Measurements from ENCODE around the gene UCP2. TPM values are rescaled to one million over a fixed set of nuclear protein-coding genes. Genes with fewer than 3 reads are reported as not detected.

The UCP2 gene
- total RNA-seq, 4 donors from 2014 or later: 9.8 to 27.3 (median 12.9) TPM

- H3K27ac ChIP-seq: no peak overlapping the region
- TF ChIP-seq POLR2AphosphoS5 (IDR thresholded peaks at IDR 0.05): no peak
- TF ChIP-seq CTCF (IDR thresholded peaks at IDR 0.05): no peak
- TF ChIP-seq EP300 (IDR thresholded peaks at IDR 0.05): no peak
- no peak for TF ChIP-seq POLR2A (IDR thresholded peaks at IDR 0.05)
- 97% methylated on average over 4 of the region's 4 CpGs for WGBS
- H3K9me3 ChIP-seq: no peaks in the 10 kb centered on the region
- no peaks in the 10 kb centered on the region for H3K27me3 ChIP-seq
- H3K4me1 ChIP-seq: no peaks in the 10 kb centered on the region
- H3K4me3 ChIP-seq: no peak overlapping the region
- peak in 1 of 2 donors; percentile 37 for DNase-seq (ENCODE audit: low spot score in 2 of 2)
- H3K36me3 ChIP-seq: peaks cover 23% of the 10 kb centered on the region
These were observed 20.2 kb upstream of the UCP2 start for GRCh38 chr11:74002832-74003231.

GRCh38 chr11:74001822-74002286 lies 19.2 kb upstream of the UCP2 start:
- DNase-seq (ENCODE audit: low spot score in 2 of 2): peak; percentile 32 to 59

GRCh38 chr11:74000307-74001133 lies 17.9 kb upstream of the UCP2 start:
- WGBS: 88% methylated on average over 14 of the region's 14 CpGs
- Histone ChIP-seq H3K27ac (no peak overlapping the region), H3K27me3 (no peaks in the 10 kb centered on the region), H3K36me3 (peaks cover 23% of the 10 kb centered on the region), H3K9me3 (no peaks in the 10 kb centered on the region), H3K4me3 (no peak overlapping the region), H3K4me1 (no peaks in the 10 kb centered on the region)
- DNase-seq (ENCODE audit: low spot score in 2 of 2): peak in 1 of 2 donors; percentile 35
- TF ChIP-seq EP300 (IDR thresholded peaks at IDR 0.05): no peak
- TF ChIP-seq POLR2A (IDR thresholded peaks at IDR 0.05): no peak
- no peak for TF ChIP-seq CTCF (IDR thresholded peaks at IDR 0.05)
- TF ChIP-seq POLR2AphosphoS5 (IDR thresholded peaks at IDR 0.05): no peak

More at GRCh38 chr11:74001822-74002286, 19.2 kb upstream of the UCP2 start:
- Histone ChIP-seq H3K27ac (no peak overlapping the region), H3K9me3 (no peaks in the 10 kb centered on the region), H3K27me3 (no peaks in the 10 kb centered on the region), H3K4me1 (no peaks in the 10 kb centered on the region), H3K36me3 (peaks cover 23% of the 10 kb centered on the region), H3K4me3 (no peak overlapping the region)
- no peak for TF ChIP-seq CTCF (IDR thresholded peaks at IDR 0.05)
- no peak for TF ChIP-seq POLR2AphosphoS5 (IDR thresholded peaks at IDR 0.05)
- TF ChIP-seq EP300 (IDR thresholded peaks at IDR 0.05): no peak
- TF ChIP-seq POLR2A (IDR thresholded peaks at IDR 0.05): no peak
- 69% methylated on average over 6 of the region's 7 CpGs for WGBS

GRCh38 chr11:73999581-74000306 lies 17.1 kb upstream of the UCP2 start:
- 82% methylated on average over 8 of the region's 8 CpGs for WGBS
- H3K9me3 ChIP-seq: no peaks in the 10 kb centered on the region
- H3K4me3 ChIP-seq: no peak overlapping the region
- no peak for TF ChIP-seq POLR2A (IDR thresholded peaks at IDR 0.05)
- no peak for TF ChIP-seq EP300 (IDR thresholded peaks at IDR 0.05)
- no peak for TF ChIP-seq CTCF (IDR thresholded peaks at IDR 0.05)
- no peak for TF ChIP-seq POLR2AphosphoS5 (IDR thresholded peaks at IDR 0.05)
- H3K36me3 ChIP-seq: peaks cover 23% of the 10 kb centered on the region
- H3K27me3 ChIP-seq: no peaks in the 10 kb centered on the region
- peak in 1 of 2 donors; percentile 8 for DNase-seq (ENCODE audit: low spot score in 2 of 2)
- H3K4me1 ChIP-seq: no peaks in the 10 kb centered on the region
- H3K27ac ChIP-seq: no peak overlapping the region
